Panc1 (cell line): ENCODE results near the gene EVC. TPM values are rescaled to one million over a fixed set of nuclear protein-coding genes. Genes with fewer than 3 reads are reported as not detected.

Experiments used
- ATAC-seq: fragments of 200-7000 bp; cut with Tn5 transposase; 2 replicates; pipeline ENCODE4 v1.9.1; 2020; ENCODE audit warnings: mild to moderate bottlenecking, moderate library complexity
- BruUV-seq: library from RNA; stranded (reverse); fragments of 400-500 nt; replicated peaks from 2 replicates; lab custom pipeline; 2021; lab: Mats Ljungman, UMichigan
- CTCF ChIA-PET: fragments of 300-600 bp; sonication (Branson Sonifier 250); formaldehyde crosslinking; loops from one replicate; lab custom pipeline; 2022; ENCODE audit warnings: antibody characterized with exemption; lab: Charles Lee
- POLR2A ChIA-PET: fragments of 300-600 bp; sonication (Branson Sonifier 250); formaldehyde crosslinking; loops from one replicate; lab custom pipeline; 2022; ENCODE audit warnings: antibody characterized with exemption; lab: Charles Lee
- DNase-seq: peaks from one replicate; pipeline ENCODE4 v3.0.0-alpha.2; 2010; ENCODE audit warnings: low read depth, low spot score
- H3K27ac ChIP-seq: 2 replicates; pipeline ENCODE4 v1.5.1; 2011; ENCODE audit warnings: mild to moderate bottlenecking, low read length, inconsistent platforms
- H3K27me3 ChIP-seq: fragments of 200-500 bp; sonication (Bioruptor generic); 2 replicates; pipeline ENCODE4 v1.6.0; 2014; ENCODE audit warnings: low read length, inconsistent platforms; ENCODE audit not compliant: control insufficient read depth, insufficient read depth
- H3K36me3 ChIP-seq: fragments of 200-500 bp; sonication (Bioruptor generic); 2 replicates; pipeline ENCODE4 v1.5.1; 2014; ENCODE audit warnings: inconsistent platforms, mild to moderate bottlenecking, low read length, moderate library complexity; ENCODE audit not compliant: control insufficient read depth, insufficient read depth
- H3K4me1 ChIP-seq: 2 replicates; pipeline ENCODE4 v1.5.1; 2011; ENCODE audit warnings: inconsistent platforms, mild to moderate bottlenecking, low read length, moderate library complexity; ENCODE audit not compliant: control insufficient read depth, insufficient read depth
- H3K4me3 ChIP-seq, 2 experiments: 2 replicates each; pipeline ENCODE4 v1.5.1; 2011 to 2012; ENCODE audit warnings: low read depth in 2 of 2, low read length in 2 of 2, mild to moderate bottlenecking in 2 of 2, inconsistent platforms in 1 of 2, moderate library complexity in 1 of 2
- H3K9me3 ChIP-seq: fragments of 200-500 bp; sonication (Bioruptor generic); 2 replicates; pipeline ENCODE4 v1.5.1; 2014; ENCODE audit warnings: low read depth, mild to moderate bottlenecking, inconsistent platforms, low read length, moderate library complexity; ENCODE audit not compliant: control insufficient read depth, insufficient read depth
- POLR2AphosphoS5 ChIP-seq: IDR thresholded peaks from 2 replicates; pipeline ENCODE4 v1.6.1; 2012; ENCODE audit warnings: mild to moderate bottlenecking, low read depth, low read length, moderate library complexity
- REST ChIP-seq, 2 experiments: IDR thresholded peaks; 2 replicates each; pipeline ENCODE4 v1.6.1; 2011 to 2012; ENCODE audit warnings: low read depth in 2 of 2, control low read depth in 1 of 2, low read length in 1 of 2, mild to moderate bottlenecking in 1 of 2, moderate library complexity in 1 of 2; ENCODE audit not compliant: insufficient read depth in 1 of 2
- SIN3A ChIP-seq: IDR thresholded peaks from 2 replicates; pipeline ENCODE4 v1.6.1; 2012; ENCODE audit warnings: low read depth, mild to moderate bottlenecking, low read length, moderate library complexity, borderline replicate concordance; ENCODE audit not compliant: insufficient read depth
- TCF7L2 ChIP-seq: IDR thresholded peaks from 2 replicates; pipeline ENCODE4 v1.6.1; 2011; ENCODE audit warnings: mild to moderate bottlenecking, low read depth, low read length, inconsistent platforms
- in situ Hi-C: cut with HindIII; loops from 2 replicates; pipeline ENCODE4 v1.10.0; 2016; ENCODE audit warnings: low sequenced_read_pairs, low pct_unique_long_range_greater_than_20kb
- intact Hi-C: fragments of 100-400 bp; cut with micrococcal nuclease; formaldehyde crosslinking; loops from one replicate; pipeline ENCODE4 v1.10.0; 2022; ENCODE audit not compliant: unreplicated experiment
- total RNA-seq: library from RNA; stranded (reverse); gene quantifications from one replicate; pipeline ENCODE4 v1.2.1, GENCODE V29; 2021; ENCODE audit not compliant: unreplicated experiment
- TF ChIP-seq, protein P1 (sequence below): fragments of 450-650 bp; IDR thresholded peaks from 2 replicates; pipeline ENCODE4 v1.5.1; 2017; ENCODE audit warnings: mild to moderate bottlenecking

Gene EVC
- total RNA-seq, 1 experiment from 2014 or later: 12.1 TPM

GRCh38 chr4:5804656-5805055, 93.7 kb downstream of the EVC start:
- no peaks in the 10 kb centered on the region for H3K9me3 ChIP-seq
- H3K27ac ChIP-seq: no peak overlapping the region
- no peaks in the 10 kb centered on the region for H3K4me1 ChIP-seq
- ATAC-seq (no peak), DNase-seq (no peak)
- in situ Hi-C loops: no loop called here
- ChIA-PET POLR2A (no interaction called here), CTCF (interaction anchor here (0.6 kb wide), 1 partner anchor 15 kb away, joined by 4 read pairs; no protein-coding TSS in a partner anchor)
- BruUV-seq: no TSS peak
- no peak overlapping the region for H3K4me3 ChIP-seq
- intact Hi-C loops: no loop called here
- TF ChIP-seq REST (IDR thresholded peaks at IDR 0.05; ENCODE audit: insufficient read depth in 1 of 2, low read depth in 2 of 2, low read length in 1 of 2) (no peak), TCF7L2 (no peak), POLR2AphosphoS5 (no peak), SIN3A (no peak)
- TF ChIP-seq, protein P1, sequence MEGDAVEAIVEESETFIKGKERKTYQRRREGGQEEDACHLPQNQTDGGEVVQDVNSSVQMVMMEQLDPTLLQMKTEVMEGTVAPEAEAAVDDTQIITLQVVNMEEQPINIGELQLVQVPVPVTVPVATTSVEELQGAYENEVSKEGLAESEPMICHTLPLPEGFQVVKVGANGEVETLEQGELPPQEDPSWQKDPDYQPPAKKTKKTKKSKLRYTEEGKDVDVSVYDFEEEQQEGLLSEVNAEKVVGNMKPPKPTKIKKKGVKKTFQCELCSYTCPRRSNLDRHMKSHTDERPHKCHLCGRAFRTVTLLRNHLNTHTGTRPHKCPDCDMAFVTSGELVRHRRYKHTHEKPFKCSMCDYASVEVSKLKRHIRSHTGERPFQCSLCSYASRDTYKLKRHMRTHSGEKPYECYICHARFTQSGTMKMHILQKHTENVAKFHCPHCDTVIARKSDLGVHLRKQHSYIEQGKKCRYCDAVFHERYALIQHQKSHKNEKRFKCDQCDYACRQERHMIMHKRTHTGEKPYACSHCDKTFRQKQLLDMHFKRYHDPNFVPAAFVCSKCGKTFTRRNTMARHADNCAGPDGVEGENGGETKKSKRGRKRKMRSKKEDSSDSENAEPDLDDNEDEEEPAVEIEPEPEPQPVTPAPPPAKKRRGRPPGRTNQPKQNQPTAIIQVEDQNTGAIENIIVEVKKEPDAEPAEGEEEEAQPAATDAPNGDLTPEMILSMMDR: no peak; the same call in 1 of the 2 replicates
- H3K36me3 ChIP-seq: no peaks in the 10 kb centered on the region
- H3K27me3 ChIP-seq: no peaks in the 10 kb centered on the region

- in situ Hi-C loops: no loop called here
- H3K4me1 ChIP-seq: no peaks in the 10 kb centered on the region
- intact Hi-C loops: no loop called here
- DNase-seq: no peak
- ChIA-PET CTCF (no interaction called here), POLR2A (no interaction called here)
- ATAC-seq: no peak
- TF ChIP-seq TCF7L2: no peak
- TF ChIP-seq, protein P1: no peak
- no peaks in the 10 kb centered on the region for H3K36me3 ChIP-seq
- no peaks in the 10 kb centered on the region for H3K27me3 ChIP-seq
- no peaks in the 10 kb centered on the region for H3K9me3 ChIP-seq
- H3K27ac ChIP-seq: no peak overlapping the region
- H3K4me3 ChIP-seq: no peak overlapping the region
- no TSS peak for BruUV-seq
These were observed 94.3 kb downstream of the EVC start for GRCh38 chr4:5805270-5805669.
